Measurements from ENCODE around the gene FGGY.

The FGGY gene

GRCh38 chr1:59579222-59579621, 282.3 kb downstream of the FGGY start:
- ChIA-PET POLR2A (no interaction called here), CTCF (no interaction called here)
- Histone ChIP-seq H3K4me3 (ENCODE audit: low read depth, low read length) (no peak overlapping the region), H3K4me1 (ENCODE audit: control insufficient read depth, insufficient read depth, low read length) (no peaks in the 10 kb centered on the region), H3K9me3 (ENCODE audit: control insufficient read depth, insufficient read depth, low read depth, low read length) (no peaks in the 10 kb centered on the region), H3K36me3 (ENCODE audit: control insufficient read depth in 2 of 2, insufficient read depth in 1 of 2, low read length in 2 of 2) (no peaks in the 10 kb centered on the region), H3K27ac (ENCODE audit: extremely low read depth, low read depth, low read length) (no peak overlapping the region)
- no peak for TF ChIP-seq ZNF155 (tag by site-specific recombination; IDR thresholded peaks at IDR 0.05)
- TF ChIP-seq TCF7L2 (IDR thresholded peaks at IDR 0.05; ENCODE audit: borderline replicate concordance, low read depth, low read length): no peak
- no peak for TF ChIP-seq ZNF112 (tag by site-specific recombination; IDR thresholded peaks at IDR 0.05)
- TF ChIP-seq ZNF629 (tag by site-specific recombination; IDR thresholded peaks at IDR 0.05): no peak
- TF ChIP-seq YY2 (tag by site-specific recombination; IDR thresholded peaks at IDR 0.05): no peak
- no peak for TF ChIP-seq ZNF530 (tag by site-specific recombination; IDR thresholded peaks at IDR 0.05; ENCODE audit: low read depth)
- no peak for TF ChIP-seq ZNF610 (tag by site-specific recombination; IDR thresholded peaks at IDR 0.05; ENCODE audit: borderline replicate concordance)
- no peak for TF ChIP-seq ZNF433 (tag by site-specific recombination; IDR thresholded peaks at IDR 0.05; ENCODE audit: low read depth)
- no peak for TF ChIP-seq ZNF654 (tag by site-specific recombination; IDR thresholded peaks at IDR 0.05; ENCODE audit: low read depth)
- TF ChIP-seq ZNF239 (tag by site-specific recombination; IDR thresholded peaks at IDR 0.05): no peak
- TF ChIP-seq ZNF132 (tag by site-specific recombination; IDR thresholded peaks at IDR 0.05; ENCODE audit: borderline replicate concordance): no peak
- TF ChIP-seq PRDM2 (tag by site-specific recombination; IDR thresholded peaks at IDR 0.05; ENCODE audit: borderline replicate concordance): no peak
- no peak for TF ChIP-seq ZNF510 (tag by site-specific recombination; IDR thresholded peaks at IDR 0.05; ENCODE audit: insufficient replicate concordance)
- TF ChIP-seq ZNF140 (tag by site-specific recombination; IDR thresholded peaks at IDR 0.05): no peak
- TF ChIP-seq ZNF664 (tag by site-specific recombination; IDR thresholded peaks at IDR 0.05): no peak
- TF ChIP-seq ZBTB8A (tag by site-specific recombination; IDR thresholded peaks at IDR 0.05): no peak
- no peak for TF ChIP-seq ZNF677 (tag by site-specific recombination; IDR thresholded peaks at IDR 0.05)
- TF ChIP-seq EGR2 (tag by site-specific recombination; IDR thresholded peaks at IDR 0.05; ENCODE audit: low read depth): no peak
- no peak for TF ChIP-seq ZNF473 (tag by site-specific recombination; IDR thresholded peaks at IDR 0.05)
- no peak for TF ChIP-seq ZNF571 (tag by site-specific recombination; IDR thresholded peaks at IDR 0.05)

DNA sequence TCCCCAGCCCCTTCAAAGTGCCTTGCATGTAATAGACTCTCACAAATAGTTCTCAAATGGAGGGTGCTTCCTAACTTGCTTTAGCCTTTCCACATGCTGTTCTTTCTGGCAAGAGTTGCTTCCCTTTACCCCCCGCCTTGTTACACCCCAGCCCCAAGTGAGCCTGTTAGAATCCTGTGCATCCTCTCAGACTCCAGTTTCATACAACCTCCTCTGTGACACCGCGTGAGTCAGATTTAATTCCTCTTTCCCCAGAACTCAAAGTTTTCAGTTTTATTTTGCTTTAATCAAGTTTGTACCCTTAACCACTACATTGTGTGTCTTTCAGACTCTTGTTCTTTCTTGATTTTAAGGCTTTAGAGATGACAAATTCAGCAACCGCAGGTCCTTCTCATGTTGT, 283.4 kb downstream of the FGGY start:
- Histone ChIP-seq H3K27ac (ENCODE audit: extremely low read depth, low read depth, low read length) (no peak overlapping the region), H3K9me3 (ENCODE audit: control insufficient read depth, insufficient read depth, low read depth, low read length) (no peaks in the 10 kb centered on the region), H3K4me1 (ENCODE audit: control insufficient read depth, insufficient read depth, low read length) (no peaks in the 10 kb centered on the region), H3K36me3 (ENCODE audit: control insufficient read depth in 2 of 2, insufficient read depth in 1 of 2, low read length in 2 of 2) (no peaks in the 10 kb centered on the region), H3K4me3 (ENCODE audit: low read depth, low read length) (no peak overlapping the region)
- ChIA-PET POLR2A (no interaction called here), CTCF (no interaction called here)
- TF ChIP-seq ZNF48 (tag by site-specific recombination; IDR thresholded peaks at IDR 0.05) (no peak), ZSCAN5A (tag by site-specific recombination; IDR thresholded peaks at IDR 0.05) (no peak)

Measured in HEK293 (cell line).